Transverse colon (tissue), 4 donors: ENCODE results near the gene RNF152. TPM values are rescaled to one million over a fixed set of nuclear protein-coding genes. Genes with fewer than 3 reads are reported as not detected.

ENCODE experiments used
- DNase-seq: peaks from one replicate; pipeline ENCODE4 v3.0.0-alpha.2; 2019
- H3K27ac ChIP-seq, 4 donors: fragments of 200-600 bp; sonication (generic); 2 replicates each; pipeline ENCODE4 v1.5.1; 2016 to 2018; ENCODE audit warnings: inconsistent platforms in 4 of 4
- H3K27me3 ChIP-seq: fragments of 200-600 bp; sonication (generic); 2 replicates; pipeline ENCODE4 v1.5.1; 2017; ENCODE audit warnings: inconsistent platforms
- H3K36me3 ChIP-seq, 4 donors: fragments of 200-600 bp; sonication (generic); 2 replicates each; pipeline ENCODE4 v1.5.1; 2017 to 2019; ENCODE audit warnings: inconsistent platforms in 4 of 4
- H3K4me1 ChIP-seq, 4 donors: fragments of 200-600 bp; sonication (generic); 2 replicates each; pipeline ENCODE4 v1.5.1; 2017 to 2020; ENCODE audit warnings: inconsistent platforms in 4 of 4
- H3K4me3 ChIP-seq, 4 donors: fragments of 200-600 bp; sonication (generic); 1 replicate in 1 of 4; 2 replicates in 3 of 4; pipeline versions ENCODE4 v1.5.1 to v1.6.1; 2017 to 2019; ENCODE audit warnings: inconsistent platforms in 4 of 4
- H3K9me3 ChIP-seq, 2 donors: fragments of 200-600 bp; sonication (generic); 2 replicates each; pipeline ENCODE4 v1.5.1; 2017 to 2019; ENCODE audit warnings: inconsistent platforms in 2 of 2
- EP300 ChIP-seq: sonication (generic); formaldehyde crosslinking; IDR thresholded peaks from one replicate; pipeline ENCODE4 v1.6.1; 2017; ENCODE audit warnings: antibody characterized with exemption, low read depth
- POLR2A ChIP-seq: fragments of 450-650 bp; IDR thresholded peaks from one replicate; pipeline ENCODE4 v1.6.1; 2016; ENCODE audit warnings: antibody characterized with exemption, mild to moderate bottlenecking, moderate library complexity
- POLR2AphosphoS5 ChIP-seq, 3 donors: sonication (generic); formaldehyde crosslinking; IDR thresholded peaks; one replicate each; pipeline ENCODE4 v1.6.1; 2016; ENCODE audit warnings: antibody characterized with exemption in 3 of 3
- WGBS, 2 donors: methylation state at CpG; one replicate each; pipeline ENCODE4 v1.1.5; 2018; ENCODE audit warnings: low coverage in 1 of 2; 5-methylcytosine and 5-hydroxymethylcytosine counted together
- in situ Hi-C, 4 donors: fragments of 200-750 bp; cut with MboI; loops; one replicate each; pipeline versions ENCODE4 v1.15.0 to v1.15.1; 2017; ENCODE audit warnings: low sequenced_read_pairs in 3 of 4, low pct_ligation_motif_present in 1 of 4, low pct_unique_long_range_greater_than_20kb in 1 of 4
- intact Hi-C: fragments of 100-400 bp; cut with DNase I; formaldehyde crosslinking; loops from one replicate; pipeline ENCODE4 v1.15.1; 2023; ENCODE audit warnings: low total_unique reads
- total RNA-seq, 4 donors: library from RNA; depleted of rRNA; stranded (reverse); fragments of >200 nt; gene quantifications; one replicate each; pipeline ENCODE4 v1.1.0, GENCODE V29; 2016
- TF ChIP-seq, protein P1 (sequence below), 5 experiments: fragments of 200-600 bp in 3 of 5; fragments of 450-650 bp in 2 of 5; sonication (generic) in 3 of 5; IDR thresholded peaks; 1 replicate in 2 of 5; 2 replicates in 3 of 5; pipeline ENCODE4 v1.5.1; 2016 to 2017; ENCODE audit warnings: antibody characterized with exemption in 5 of 5, inconsistent platforms in 3 of 5, mild to moderate bottlenecking in 2 of 5, moderate library complexity in 1 of 5

Gene RNF152
- total RNA-seq, 4 donors from 2014 or later = 29.7 to 340 (median 159) TPM

DNA sequence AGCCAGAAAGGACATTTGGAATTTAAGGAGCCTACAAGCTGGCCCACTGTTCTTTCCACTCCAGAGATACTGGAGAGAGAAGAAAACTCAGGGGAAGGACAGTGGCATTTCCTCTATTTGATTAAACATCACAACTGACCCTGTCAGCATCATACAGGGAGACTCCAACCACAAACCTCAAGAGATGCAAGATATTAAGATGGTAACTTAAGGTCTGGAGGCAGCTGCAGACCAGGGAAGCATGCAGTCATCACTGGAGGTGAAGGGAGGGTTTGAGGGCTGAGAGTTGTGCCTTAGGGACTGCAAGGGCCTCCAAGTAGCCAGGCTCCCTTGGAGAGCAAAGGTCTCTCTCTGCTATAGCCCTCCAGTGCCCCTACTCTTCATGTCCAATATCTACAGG is 67.4 kb downstream of the RNF152 start:
- Histone ChIP-seq H3K4me3 (no peak overlapping the region), H3K4me1 (no peaks in the 10 kb centered on the region), H3K27ac (no peak overlapping the region), H3K36me3 (no peaks in the 10 kb centered on the region), H3K27me3 (no peaks in the 10 kb centered on the region), H3K9me3 (no peaks in the 10 kb centered on the region)
- TF ChIP-seq, protein P1, sequence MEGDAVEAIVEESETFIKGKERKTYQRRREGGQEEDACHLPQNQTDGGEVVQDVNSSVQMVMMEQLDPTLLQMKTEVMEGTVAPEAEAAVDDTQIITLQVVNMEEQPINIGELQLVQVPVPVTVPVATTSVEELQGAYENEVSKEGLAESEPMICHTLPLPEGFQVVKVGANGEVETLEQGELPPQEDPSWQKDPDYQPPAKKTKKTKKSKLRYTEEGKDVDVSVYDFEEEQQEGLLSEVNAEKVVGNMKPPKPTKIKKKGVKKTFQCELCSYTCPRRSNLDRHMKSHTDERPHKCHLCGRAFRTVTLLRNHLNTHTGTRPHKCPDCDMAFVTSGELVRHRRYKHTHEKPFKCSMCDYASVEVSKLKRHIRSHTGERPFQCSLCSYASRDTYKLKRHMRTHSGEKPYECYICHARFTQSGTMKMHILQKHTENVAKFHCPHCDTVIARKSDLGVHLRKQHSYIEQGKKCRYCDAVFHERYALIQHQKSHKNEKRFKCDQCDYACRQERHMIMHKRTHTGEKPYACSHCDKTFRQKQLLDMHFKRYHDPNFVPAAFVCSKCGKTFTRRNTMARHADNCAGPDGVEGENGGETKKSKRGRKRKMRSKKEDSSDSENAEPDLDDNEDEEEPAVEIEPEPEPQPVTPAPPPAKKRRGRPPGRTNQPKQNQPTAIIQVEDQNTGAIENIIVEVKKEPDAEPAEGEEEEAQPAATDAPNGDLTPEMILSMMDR (IDR thresholded peaks at IDR 0.05) = no peak
- no peak for TF ChIP-seq EP300
- in situ Hi-C loops = no loop called here
- no peak for DNase-seq
- intact Hi-C loops = no loop called here

GRCh38 chr18:61824733-61825363 is 68.0 kb downstream of the RNF152 start:
- Histone ChIP-seq H3K4me3 (no peak overlapping the region), H3K27ac (no peak overlapping the region), H3K36me3 (no peaks in the 10 kb centered on the region), H3K27me3 (no peaks in the 10 kb centered on the region), H3K9me3 (no peaks in the 10 kb centered on the region), H3K4me1 (no peaks in the 10 kb centered on the region)
- in situ Hi-C loops (no loop called here), intact Hi-C loops (no loop called here)
- no peak for DNase-seq
- 83 to 87% methylated on average over 2 to 3 of the region's 3 CpGs for WGBS, 2 donors
- TF ChIP-seq POLR2A (no peak), EP300 (no peak), POLR2AphosphoS5 (IDR thresholded peaks at IDR 0.05) (no peak)
- TF ChIP-seq, protein P1 (IDR thresholded peaks at IDR 0.05) = no peak

DNA sequence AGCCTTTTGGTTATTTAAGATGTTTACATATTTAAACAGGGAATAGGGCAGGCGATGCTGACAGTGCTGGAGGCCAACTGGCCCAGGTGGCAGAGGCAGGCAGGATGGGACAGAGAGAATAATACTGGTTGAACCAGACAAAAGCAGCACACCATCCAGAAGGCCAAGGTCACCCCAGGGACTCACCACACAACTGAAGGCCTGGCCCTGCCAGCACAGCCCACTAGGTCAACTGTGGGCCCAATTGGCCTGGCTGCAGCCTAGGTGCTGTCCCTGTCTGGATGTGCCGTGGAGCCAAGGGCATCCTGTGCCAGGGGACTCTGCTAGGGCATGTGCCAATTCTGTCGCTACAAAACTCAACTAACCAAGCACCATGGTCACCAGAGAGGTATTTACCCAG is 69.2 kb downstream of the RNF152 start:
- Histone ChIP-seq H3K9me3 (no peaks in the 10 kb centered on the region), H3K4me1 (no peaks in the 10 kb centered on the region), H3K36me3 (no peaks in the 10 kb centered on the region), H3K4me3 (no peak overlapping the region), H3K27ac (no peak overlapping the region), H3K27me3 (no peaks in the 10 kb centered on the region)
- TF ChIP-seq, protein P1 (IDR thresholded peaks at IDR 0.05) = no peak
- in situ Hi-C loops (no loop called here), intact Hi-C loops (no loop called here)
- WGBS, 2 donors = 57 to 90% methylated on average over 1 to 3 of the region's 3 CpGs
- no peak for DNase-seq

- no peak for DNase-seq
- no peaks in the 10 kb centered on the region for H3K9me3 ChIP-seq
- H3K27me3 ChIP-seq = no peaks in the 10 kb centered on the region
- H3K4me3 ChIP-seq = no peak overlapping the region
- no peaks in the 10 kb centered on the region for H3K36me3 ChIP-seq
- WGBS, 2 donors = 73 to 92% methylated on average over 4 of the region's 4 CpGs
- in situ Hi-C loops (no loop called here), intact Hi-C loops (no loop called here)
- no peaks in the 10 kb centered on the region for H3K4me1 ChIP-seq
- no peak overlapping the region for H3K27ac ChIP-seq
- TF ChIP-seq, protein P1 (IDR thresholded peaks at IDR 0.05) = no peak
- TF ChIP-seq POLR2AphosphoS5 (IDR thresholded peaks at IDR 0.05) (no peak), POLR2A (no peak), EP300 (no peak)
Measured at GRCh38 chr18:61822879-61823278, 69.9 kb downstream of the RNF152 start.
